GM21526 (cell line): ENCODE measurements around the gene METTL24.
"Not testable (repeated sequence)": the region's sequence is repeated elsewhere in the genome, so short reads cannot be mapped to it uniquely, and the experiment has no call there.

Experiments used
- ATAC-seq: cut with Tn5 transposase; IDR thresholded peaks from one replicate; pipeline ENCODE4 v1.9.1; 2021; ENCODE audit warnings: moderate library complexity; ENCODE audit not compliant: unreplicated experiment, low FRiP score

METTL24 gene

GRCh38 chr6:110318971-110319370, 39.2 kb downstream of the METTL24 start:
- ATAC-seq: no peak

GRCh38 chr6:110317646-110318045, 40.5 kb downstream of the METTL24 start:
- no peak for ATAC-seq

- no peak for ATAC-seq
Observed at GRCh38 chr6:110317189-110317588, 41.0 kb downstream of the METTL24 start.

GRCh38 chr6:110315869-110316398, 42.2 kb downstream of the METTL24 start:
- no peak for ATAC-seq

- ATAC-seq: no peak
Observed at GRCh38 chr6:110315207-110315868, 42.8 kb downstream of the METTL24 start.

GRCh38 chr6:110310861-110311446, 47.2 kb downstream of the METTL24 start:
- no peak for ATAC-seq

- not testable (repeated sequence) for ATAC-seq
Observed at GRCh38 chr6:110309432-110309831, 48.7 kb downstream of the METTL24 start.

GRCh38 chr6:110307368-110307767, 50.8 kb downstream of the METTL24 start:
- no peak for ATAC-seq

GRCh38 chr6:110305832-110306231, 52.3 kb downstream of the METTL24 start:
- not testable (repeated sequence) for ATAC-seq

GRCh38 chr6:110303692-110304091, 54.5 kb downstream of the METTL24 start:
- not testable (repeated sequence) for ATAC-seq

- no peak for ATAC-seq
Observed at GRCh38 chr6:110298916-110299315, 59.2 kb downstream of the METTL24 start.

GRCh38 chr6:110298411-110298810, 59.7 kb downstream of the METTL24 start:
- no peak for ATAC-seq

GRCh38 chr6:110296241-110297025, 61.7 kb downstream of the METTL24 start:
- no peak for ATAC-seq

GRCh38 chr6:110295451-110296165, 62.5 kb downstream of the METTL24 start:
- no peak for ATAC-seq

GRCh38 chr6:110287462-110288341, 70.4 kb downstream of the METTL24 start:
- ATAC-seq: no peak

- no peak for ATAC-seq
Observed at GRCh38 chr6:110285306-110286060, 72.7 kb downstream of the METTL24 start.

- ATAC-seq: no peak
Observed at GRCh38 chr6:110284855-110285254, 73.3 kb downstream of the METTL24 start.

GRCh38 chr6:110283657-110284056, 74.5 kb downstream of the METTL24 start:
- no peak for ATAC-seq

GRCh38 chr6:110282412-110282811, 75.7 kb downstream of the METTL24 start:
- ATAC-seq: no peak
